Measurements from ENCODE around the gene NDST1.

Gene NDST1

DNA sequence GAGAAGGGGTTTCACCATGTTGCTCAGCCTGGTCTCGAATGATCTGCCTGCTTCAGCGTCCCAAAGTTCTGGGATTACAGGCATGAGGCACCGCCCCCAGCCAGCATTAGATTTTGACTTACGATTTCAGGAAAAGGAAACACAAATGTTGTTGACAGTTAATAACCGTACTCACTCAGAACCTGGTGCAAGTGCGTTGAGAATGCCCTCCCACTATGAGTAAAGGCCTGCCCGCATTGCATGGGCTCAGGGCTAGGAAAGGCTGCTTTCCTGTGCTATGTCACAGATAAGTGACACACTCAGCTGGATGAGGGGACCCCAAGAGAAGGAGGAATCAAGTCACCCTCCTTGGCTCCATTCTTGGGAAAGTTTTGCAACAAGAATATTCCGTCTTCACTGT lies 42.4 kb downstream of the NDST1 start:
- no peak for DNase-seq

DNA sequence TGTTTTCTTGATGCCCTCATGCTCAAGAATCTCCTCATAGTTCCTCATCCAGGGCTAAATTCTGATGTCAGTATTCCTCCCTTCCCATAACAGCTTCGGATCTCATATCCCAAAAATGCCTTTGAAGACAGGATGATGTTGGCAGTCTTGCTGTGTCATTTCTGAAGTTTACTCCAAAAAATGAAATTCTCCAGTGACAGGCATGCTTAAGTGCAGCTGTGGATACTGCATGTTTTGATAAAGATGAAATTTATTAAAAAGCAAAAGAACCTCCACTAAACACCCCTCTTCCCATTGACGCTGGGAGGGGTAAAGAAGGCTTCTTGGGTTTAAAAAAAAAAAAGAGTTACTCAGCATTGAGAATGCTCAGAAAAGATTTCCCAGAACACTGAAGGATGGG lies 43.1 kb downstream of the NDST1 start:
- DNase-seq: no peak

DNA sequence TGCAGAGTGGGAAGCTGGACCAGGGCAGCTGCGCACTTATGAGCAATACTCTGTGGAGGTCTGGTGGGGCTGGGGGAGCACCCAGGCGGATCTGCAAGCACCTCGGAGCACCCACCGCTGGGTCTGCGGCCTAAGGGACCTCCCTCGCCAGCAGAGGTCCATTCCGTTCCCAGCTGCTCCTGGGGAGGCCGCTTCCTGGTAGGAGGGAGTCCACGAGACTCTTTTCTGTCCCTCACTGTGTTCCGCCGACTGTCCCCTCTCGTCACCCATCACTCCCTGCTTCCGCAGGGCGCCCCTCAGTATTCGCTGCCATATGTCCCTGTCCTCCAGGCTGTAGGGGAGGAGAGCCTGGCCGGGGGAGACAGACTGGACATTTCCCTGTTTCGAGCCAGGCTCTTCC lies 45.5 kb downstream of the NDST1 start:
- no peak for DNase-seq

DNA sequence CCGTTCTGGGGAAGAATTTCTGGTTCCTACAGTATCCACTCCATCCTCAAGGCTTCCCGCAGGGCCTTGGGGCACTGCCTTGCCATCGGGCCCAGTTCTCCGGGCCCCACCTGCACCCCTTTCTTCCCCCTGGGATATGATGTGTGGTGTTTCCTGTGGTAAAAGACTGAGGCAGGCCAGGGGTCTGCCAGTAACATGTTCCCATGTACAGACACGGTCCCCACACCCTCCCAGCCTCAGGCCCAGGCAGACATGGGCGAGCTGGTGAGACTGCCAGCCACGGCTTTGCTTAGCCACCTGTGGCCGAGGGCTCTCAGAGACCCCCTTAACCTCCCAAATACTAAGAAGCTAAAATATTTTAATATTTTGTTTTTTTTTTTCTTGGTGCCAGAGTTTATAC lies 46.0 kb downstream of the NDST1 start:
- no peak for DNase-seq

DNA sequence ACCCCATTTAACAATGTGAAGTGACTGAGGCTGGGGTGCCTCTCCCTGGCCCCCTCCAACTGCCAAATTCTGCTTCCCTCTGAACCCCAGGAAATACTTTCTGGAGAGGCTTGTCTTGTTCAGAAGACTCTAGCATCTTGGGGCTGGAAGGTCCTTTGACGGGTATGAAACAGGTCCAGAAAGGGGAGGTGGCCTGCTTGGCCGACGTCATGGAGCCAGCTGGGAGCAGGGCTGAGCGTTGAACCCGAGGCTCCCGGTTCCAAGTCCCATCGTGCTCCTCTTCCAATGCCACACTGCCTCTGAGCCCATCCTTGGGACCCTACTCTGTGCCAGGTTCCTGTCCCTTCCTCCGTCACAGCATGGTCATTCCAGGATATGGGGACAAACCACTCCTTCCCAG lies 46.9 kb downstream of the NDST1 start:
- no peak for DNase-seq

DNA sequence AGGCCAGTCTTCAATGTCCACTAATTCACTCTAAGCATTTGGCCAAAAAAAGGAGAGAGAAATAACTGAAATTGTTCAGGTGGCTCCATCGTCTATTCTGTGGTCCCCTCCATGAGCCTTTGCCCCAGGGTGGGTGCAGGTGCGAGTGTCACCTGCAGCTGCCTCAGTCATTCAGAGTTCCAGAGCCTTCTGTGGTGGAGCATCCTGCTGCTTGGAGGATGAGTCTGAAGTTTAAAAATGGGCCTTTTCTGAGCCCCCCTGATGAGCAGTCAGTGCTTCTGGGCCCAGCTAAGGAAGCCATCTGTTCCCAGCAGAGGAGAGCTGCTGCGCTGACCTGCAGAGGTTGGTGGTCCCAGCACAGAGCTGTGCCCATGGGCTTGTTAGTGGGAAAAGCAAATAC lies 48.2 kb downstream of the NDST1 start:
- no peak for DNase-seq

DNA sequence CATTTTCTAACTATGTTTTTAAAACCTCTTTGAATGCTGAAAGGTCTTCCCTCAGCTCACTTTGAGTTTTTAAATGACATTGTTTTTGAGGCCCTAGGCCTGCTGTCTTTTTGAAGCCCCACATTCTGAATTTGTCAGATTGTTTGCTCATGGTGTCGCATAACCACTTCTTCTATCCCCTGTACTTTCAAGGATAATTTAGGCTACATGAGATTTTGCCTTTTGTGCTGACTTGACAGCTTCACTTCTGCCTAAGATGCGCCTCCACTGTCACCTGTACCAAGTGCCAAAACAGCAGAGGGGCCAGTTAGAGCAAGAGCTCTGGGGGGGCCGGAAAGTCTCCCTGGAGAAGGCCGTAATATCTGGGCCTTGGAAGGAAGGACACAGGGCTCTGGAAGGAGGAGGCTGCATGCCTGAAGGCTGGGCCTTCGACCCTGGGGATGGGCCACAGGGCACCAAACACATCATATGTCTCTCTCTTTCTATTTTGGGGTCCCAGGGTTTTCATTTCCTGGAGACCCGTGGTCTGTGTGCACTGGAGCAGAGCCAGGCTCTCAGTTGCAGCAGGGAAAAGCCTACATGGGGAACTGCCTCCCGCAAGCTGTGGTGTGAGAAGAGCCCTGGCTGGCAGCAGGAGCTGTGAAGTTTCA lies 49.1 kb downstream of the NDST1 start:
- DNase-seq: peak; percentile 46

DNA sequence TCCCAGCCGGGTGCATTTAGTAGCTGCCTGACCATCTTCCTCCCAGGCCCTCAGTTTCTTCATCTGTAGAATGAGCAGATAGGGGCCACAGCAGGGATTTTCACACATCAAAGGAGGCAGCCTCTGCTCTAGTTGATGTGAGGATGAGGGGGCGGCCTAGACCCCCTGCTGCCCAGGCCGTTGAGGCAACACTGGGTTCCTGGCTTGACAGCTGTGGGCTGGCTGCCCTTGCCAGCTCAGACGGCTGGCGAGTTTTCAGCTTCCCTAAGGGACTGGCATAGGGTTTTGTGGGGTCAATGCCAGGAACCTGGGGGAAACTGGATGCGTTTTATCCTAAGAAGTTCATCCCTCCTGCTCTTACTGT lies 49.6 kb downstream of the NDST1 start:
- DNase-seq: peak; percentile 28

DNA sequence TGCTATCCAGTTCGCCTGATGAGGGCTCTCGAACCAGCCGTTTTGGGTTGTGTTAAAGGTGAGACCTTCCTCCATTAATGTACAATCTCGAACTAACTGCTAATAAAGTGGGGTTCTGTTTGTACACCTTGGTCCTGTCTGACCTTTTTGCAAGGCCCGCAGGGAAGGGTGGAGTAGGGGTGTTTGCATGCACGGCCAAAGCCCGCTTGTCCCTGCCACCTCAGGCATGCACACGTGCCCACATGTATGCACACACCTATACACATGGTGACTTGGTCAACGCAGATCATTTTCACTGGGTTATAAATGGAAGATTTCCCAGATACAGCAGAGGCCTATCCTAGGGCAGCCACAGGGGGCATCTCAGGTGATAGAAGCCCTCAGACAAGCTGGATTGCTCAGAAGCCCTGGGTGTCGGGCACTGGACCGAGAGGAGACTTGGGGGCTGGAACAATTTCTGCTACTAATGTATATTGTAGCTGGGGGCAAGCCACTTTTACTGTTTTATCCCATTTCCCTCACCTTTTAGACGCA lies 50.2 kb downstream of the NDST1 start:
- peak; percentile 49 for DNase-seq

DNA sequence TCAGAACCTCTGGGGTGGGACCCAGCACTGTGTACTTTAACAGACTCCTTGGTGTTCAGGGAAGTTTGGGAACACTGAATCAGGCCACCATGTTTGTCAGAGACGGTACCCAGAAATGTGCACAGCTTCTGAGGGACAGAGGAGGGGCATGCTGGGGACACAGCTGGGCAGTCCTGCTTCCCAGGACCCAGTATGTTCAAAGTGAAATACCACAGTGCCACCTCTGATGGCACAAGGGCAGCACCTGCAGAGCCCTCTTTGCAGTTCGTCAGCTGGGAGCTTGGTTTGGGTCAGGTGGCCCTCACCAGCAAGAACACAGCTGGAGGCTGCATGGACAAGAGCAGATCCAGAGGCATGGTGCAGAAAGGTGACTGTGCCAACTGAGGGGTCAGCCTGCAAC lies 51.2 kb downstream of the NDST1 start:
- peak; percentile 14 for DNase-seq

DNA sequence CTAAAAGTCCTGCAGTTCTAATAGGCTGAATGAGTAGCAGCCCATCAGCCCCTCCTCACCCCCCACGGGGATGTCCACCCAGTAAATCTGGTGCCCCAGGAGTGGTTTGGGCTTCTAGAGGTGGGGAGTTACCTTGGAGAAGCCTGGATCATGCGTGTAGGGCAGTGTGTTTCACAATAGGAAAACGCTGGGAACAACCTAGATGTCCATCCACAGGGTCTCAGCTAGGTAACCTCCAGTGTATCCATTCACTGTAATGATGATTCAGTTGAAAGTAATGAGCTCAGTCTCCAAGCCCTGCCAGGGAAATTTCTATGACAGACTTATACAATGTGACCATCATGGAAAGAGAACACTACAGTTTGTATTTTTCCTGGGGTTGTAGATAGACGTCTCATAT lies 51.8 kb downstream of the NDST1 start:
- peak; percentile 37 for DNase-seq

DNA sequence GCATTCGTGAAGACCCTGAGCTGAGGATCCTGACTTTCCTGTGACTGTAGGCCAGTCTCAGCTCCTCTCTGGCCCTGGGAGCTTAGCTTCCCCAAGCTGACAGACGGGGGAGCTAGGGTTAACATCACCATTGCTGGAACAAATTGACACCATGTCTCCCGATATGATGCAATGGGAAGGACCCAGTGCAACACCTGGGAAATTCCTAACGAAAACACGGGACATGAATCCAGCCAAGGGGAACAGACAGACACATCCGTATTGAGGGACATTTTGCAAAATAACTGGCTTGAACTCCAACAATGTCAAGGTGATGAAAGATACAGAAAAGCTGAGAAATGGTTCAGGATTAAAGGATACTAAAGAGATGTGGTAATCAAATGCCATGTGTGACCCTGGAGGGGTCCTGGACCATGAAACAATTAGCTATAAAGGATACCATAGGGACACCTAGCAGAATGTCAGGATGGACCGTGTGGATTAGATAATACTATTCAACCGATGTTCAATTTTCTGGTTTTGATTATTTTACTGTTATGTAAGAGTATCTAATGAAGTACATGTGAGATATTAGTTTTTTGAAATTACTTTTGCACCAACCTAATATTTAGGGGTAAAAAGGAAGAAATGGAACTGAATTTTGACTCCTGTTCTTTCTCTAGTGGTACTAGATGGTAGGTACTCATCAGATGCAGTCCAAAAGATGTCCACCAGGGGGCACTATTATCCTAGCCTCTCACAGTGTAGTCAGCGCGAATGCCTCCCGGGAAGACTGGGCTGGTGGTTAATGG lies 52.7 kb downstream of the NDST1 start:
- DNase-seq: peak; percentile 89

DNA sequence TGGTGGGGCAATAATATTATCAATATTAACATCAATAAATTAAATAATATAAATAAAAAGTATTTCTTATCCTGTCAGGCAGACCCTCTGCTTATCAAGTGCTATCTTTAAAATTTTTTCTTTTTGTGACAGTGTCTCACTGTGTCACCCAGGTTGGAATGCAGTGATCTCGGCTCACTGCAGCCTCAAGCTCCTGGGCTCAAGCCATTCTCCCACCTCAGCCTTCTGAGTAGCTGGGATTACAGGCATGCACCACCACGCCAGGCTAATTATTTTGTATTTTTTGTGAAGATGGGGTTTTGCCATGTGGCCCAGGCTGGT lies 53.2 kb downstream of the NDST1 start:
- peak; percentile 30 for DNase-seq

DNA sequence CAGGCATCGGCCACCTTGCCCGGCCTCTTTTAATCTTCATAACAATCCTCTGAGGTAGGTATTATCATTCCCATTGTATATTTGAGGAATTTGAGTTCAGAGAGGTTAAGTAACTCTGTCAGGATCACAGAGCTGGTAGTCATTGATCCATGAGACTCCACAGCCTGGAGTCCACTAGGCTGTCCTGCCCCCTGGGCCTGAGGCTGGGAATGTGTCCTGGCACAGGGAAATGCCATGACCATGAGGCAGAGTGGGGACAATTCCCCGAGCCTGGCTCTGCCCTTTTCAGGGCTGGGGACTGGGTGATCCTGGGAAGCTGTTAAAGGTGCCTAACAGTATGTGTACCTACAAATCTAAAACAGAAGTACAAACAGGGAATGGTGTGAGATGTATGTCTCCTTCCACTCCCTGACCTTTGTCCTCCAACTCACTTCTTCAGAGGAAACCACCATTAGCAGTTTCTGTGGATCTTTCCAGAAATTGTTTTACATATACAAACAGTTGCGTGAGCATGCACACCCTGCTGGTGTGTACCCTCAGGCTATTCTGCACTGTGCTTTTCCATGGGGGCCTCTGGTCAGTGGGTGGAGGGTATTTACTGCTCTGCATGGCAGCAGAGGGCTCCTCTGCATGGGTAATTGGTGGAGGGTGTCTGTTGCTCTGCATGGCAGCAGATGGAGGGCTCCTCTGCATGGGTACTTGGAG lies 53.8 kb downstream of the NDST1 start:
- DNase-seq: peak; percentile 50

DNA sequence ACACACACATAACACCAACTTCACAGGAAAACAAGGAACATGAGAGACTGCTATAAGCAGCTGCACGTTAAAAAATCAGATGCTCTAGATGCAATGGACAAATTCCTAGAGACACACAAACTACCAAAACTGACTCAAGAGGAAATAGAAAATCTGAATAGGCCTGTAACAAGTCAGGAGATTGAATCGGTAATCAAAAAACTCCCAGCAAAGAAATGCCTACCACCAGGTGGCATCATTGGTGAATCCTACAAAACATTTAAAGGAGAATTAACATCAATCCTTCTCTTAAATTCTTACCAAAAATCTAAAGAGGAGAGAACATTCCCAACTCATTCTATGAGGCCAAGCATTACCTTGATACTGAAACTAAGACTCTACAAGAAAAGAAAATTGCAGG lies 54.9 kb downstream of the NDST1 start:
- DNase-seq: peak; percentile 28

DNA sequence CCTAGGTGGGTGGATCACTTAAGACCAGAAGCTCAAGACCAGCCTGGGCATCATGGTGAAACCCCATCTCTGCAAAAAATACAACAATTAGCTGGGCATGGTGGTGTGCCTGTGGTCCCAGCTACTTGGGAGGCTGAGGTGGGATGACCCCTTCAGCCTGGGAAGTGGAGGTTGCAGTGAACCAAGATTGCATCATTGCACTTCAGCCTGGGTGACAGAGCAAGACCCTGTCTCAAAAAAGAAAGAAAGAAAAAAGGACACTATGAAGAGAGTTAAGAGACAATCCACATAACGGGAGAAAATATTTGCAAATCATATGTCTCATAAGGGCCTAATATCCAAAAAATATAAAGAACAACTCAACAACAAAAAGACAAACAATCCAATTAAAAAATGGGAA lies 57.9 kb downstream of the NDST1 start:
- DNase-seq: peak; percentile 34

DNA sequence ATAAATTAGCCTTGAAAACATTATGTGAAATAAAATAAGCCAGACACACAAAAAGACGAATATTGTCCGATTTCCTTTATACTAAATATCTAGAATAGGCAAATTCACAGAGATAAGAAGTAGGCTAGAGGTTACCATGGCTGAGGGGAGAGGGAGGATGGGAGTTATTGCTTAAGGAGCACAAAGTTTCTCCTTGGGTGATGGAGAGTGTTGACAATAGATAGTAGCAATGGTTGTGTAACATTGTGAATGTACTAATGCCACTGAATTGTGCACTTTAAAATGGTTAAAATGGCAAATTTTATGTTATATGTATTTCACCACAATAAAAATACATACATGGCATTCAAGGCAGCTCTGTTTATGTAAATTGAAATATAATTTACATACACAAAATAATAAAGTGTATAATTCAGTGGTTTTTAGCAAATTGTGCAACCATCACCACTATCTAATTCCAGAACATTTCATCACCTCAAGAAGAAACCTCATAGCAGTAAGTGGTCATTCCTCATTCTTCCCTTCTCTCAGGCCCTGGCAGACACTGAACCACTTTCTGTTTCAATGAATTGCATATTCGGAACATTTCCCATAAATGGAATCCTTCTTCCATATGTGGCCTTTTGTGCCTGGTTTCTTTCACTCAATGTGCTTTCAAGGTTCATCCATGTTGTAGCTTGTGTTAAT lies 59.2 kb downstream of the NDST1 start:
- DNase-seq: no peak

DNA sequence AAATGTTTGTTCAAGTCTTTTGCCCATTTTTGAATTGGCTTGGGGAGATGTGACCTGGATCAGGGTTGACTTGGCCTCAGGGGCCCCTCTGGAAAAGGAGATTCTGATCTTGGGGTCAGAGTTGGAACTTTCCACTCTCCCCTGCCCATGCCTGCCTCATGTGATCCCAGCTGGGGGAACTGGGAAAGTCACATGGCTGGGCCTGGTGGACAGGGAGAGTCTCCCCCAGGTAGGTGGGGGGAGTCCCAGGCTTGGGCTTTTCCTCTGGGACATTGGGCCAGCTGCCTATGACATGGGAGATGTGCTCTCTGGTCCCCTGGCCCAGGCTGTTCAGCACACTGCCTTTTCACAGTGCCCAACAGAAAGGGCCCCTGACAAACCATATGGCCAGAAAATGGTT lies 60.7 kb downstream of the NDST1 start:
- peak; percentile 36 for DNase-seq

DNA sequence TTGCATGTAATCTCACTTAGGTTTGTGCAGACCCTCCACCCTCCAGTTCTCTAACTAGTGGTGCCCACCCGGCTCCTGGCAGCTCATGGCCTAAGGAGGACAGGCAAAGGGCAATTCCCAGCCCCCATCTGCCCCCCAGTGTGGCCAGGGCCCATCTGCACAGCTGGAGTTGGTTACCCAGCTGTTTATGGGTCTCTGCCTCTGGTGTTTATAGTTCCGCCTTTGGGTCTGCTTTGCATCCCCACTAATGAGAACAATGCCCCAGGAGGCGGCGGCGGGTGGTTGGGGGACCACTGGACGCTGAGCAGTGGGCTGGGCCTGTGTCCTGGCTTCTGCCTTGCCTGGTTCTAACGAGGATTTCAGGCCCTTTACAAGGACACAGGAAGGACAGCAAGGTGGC lies 62.4 kb downstream of the NDST1 start:
- peak; percentile 39 for DNase-seq

DNA sequence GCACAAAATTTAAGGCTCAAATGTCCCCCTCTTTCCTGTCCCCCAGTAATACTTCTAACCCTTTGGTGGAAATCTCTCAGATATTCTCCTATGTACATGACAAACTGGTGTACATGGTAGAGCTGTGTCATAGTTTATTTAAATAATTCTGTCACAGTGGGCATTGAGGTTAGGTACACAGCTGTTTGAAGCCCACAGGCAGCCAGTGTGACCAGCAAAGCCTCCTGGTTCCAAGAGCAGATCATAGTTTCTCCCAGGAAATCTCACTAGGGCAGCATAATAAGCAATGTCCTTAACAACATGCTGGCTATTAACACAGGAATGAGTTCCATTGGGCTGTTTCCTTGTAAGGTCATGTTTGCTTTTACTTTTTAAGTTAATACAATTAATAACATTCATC lies 63.9 kb downstream of the NDST1 start:
- DNase-seq: peak; percentile 10

DNA sequence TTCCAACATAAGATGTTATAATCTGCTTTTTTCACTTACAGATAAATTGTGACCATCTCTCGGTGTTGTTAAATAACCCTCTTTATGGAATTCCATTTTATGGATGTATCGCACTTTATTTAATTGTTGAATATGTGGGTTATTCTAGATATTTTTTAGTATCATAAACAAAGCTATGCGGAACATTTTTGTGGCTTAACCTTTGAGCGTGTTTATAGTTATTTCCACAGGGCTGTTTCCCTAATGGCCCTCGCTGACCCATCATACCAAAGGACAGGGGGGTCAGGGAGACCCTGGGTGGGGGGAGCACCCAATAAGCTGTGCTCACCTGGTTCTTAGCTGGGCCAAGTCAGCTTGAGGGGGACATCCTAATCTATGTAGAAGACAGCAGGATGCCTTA lies 65.3 kb downstream of the NDST1 start:
- DNase-seq: no peak

DNA sequence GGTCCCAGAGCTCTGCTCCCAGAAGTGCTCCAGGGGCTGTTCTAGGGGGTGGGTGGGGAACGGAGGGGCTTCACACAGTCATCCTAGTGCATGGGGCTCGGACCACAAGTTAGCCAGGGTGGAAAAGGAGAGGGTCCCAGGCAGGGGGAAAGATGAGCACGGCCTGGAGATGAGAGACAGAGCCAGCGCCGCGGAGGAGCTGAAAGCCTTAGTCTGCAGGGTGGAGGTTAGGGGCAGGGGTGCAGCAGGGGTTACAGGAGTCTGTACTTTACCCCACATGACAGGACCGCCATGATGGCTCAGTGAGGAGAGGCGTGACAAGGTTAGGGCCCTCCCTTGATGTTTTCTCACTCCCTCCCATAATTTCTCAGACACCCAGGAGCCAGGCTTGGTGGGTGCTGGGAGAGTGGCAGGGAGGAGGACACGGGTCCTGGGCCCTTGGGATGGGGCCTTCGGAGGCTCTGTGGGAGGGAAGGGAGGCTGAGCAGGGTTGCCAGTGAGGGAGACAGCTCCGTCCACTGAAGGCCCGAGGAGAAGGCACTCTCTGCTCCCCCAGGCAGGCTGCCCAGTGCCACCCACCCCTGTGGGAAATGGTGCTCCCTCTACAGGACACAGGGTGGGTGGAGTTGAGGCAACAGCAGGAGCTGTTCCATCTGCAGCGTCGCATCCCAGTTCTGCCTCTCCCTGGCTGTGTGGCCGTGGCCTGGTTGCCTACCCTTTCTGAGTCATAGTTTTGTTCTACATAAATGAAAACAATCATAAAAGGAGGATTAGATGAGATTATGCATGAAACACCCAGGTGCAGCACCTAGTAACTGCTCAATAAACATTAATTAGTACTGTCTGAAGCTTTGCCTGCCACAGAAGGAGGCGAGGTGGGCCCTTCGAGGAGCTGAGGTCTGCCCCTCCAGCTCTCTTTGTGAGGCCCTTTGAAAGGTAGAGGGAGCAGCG lies 66.2 kb downstream of the NDST1 start:
- DNase-seq: peak; percentile 34
